IMR-90 (cell line): ENCODE measurements around the gene OSCAR. TPM values are rescaled to one million over a fixed set of nuclear protein-coding genes. Genes with fewer than 3 reads are reported as not detected.

Experiments
- ATAC-seq: fragments of 200-7000 bp; cut with Tn5 transposase; 2 replicates; pipeline ENCODE4 v1.9.1; 2020; ENCODE audit warnings: low read depth, mild to moderate bottlenecking, moderate library complexity
- BruUV-seq: library from RNA; stranded (reverse); fragments of 400-500 nt; replicated peaks from 2 replicates; lab custom pipeline; 2021; lab: Mats Ljungman, UMichigan
- CTCF ChIA-PET: fragments of 300-600 bp; formaldehyde crosslinking; extraction: SDS; loops from one replicate; lab custom pipeline; 2021; ENCODE audit warnings: antibody characterized with exemption; lab: Yijun Ruan, JAX
- POLR2A ChIA-PET: fragments of 300-600 bp; sonication (Branson Sonifier 250); formaldehyde crosslinking; loops from one replicate; lab custom pipeline; 2022; ENCODE audit warnings: antibody characterized with exemption; ENCODE audit not compliant: unreplicated experiment; lab: Charles Lee
- DNase-seq: peaks from one replicate; pipeline ENCODE4 v3.0.0; 2013
- H2AFZ ChIP-seq: replicated peaks from 2 replicates; pipeline ENCODE3; 2013; ENCODE audit warnings: low read length, mild to moderate bottlenecking; ENCODE audit not compliant: poor library complexity
- H2AK5ac ChIP-seq: 2 replicates; pipeline ENCODE4 v1.6.1; 2013; ENCODE audit warnings: low read depth, low read length, inconsistent platforms
- H2AK9ac ChIP-seq: replicated peaks from 2 replicates; pipeline ENCODE3; 2013; ENCODE audit warnings: mild to moderate bottlenecking, low read depth, low read length, moderate library complexity; ENCODE audit not compliant: poor library complexity
- H2BK120ac ChIP-seq: 2 replicates; pipeline ENCODE4 v1.6.1; 2013; ENCODE audit warnings: low read depth, low read length, inconsistent platforms
- H2BK15ac ChIP-seq: 3 replicates; pipeline ENCODE4 v1.6.1; 2013; ENCODE audit warnings: low read depth, low read length, inconsistent platforms
- H2BK20ac ChIP-seq: 2 replicates; pipeline ENCODE4 v1.6.1; 2013; ENCODE audit warnings: low read depth, mild to moderate bottlenecking, inconsistent platforms, low read length, moderate library complexity
- H2BK5ac ChIP-seq: 2 replicates; pipeline ENCODE4 v1.6.1; 2013; ENCODE audit warnings: mild to moderate bottlenecking, low read depth, low read length, inconsistent platforms; ENCODE audit not compliant: poor library complexity, severe bottlenecking
- H3K14ac ChIP-seq: replicated peaks from 2 replicates; pipeline ENCODE4 v1.6.1; 2013; ENCODE audit warnings: low read depth, low read length, inconsistent platforms
- H3K18ac ChIP-seq: 2 replicates; pipeline ENCODE4 v1.6.1; 2013; ENCODE audit warnings: low read depth, low read length, control low read depth
- H3K23ac ChIP-seq: 2 replicates; pipeline ENCODE4 v1.6.1; 2013; ENCODE audit warnings: low read depth, low read length, inconsistent platforms
- H3K27ac ChIP-seq: 2 replicates; pipeline ENCODE4 v1.5.1; 2013; ENCODE audit warnings: mild to moderate bottlenecking, control low read depth, low read length; ENCODE audit not compliant: insufficient read depth
- H3K27me3 ChIP-seq: 2 replicates; pipeline ENCODE4 v1.6.1; 2013; ENCODE audit warnings: low read length; ENCODE audit not compliant: control insufficient read depth, insufficient read depth
- H3K36me3 ChIP-seq: 2 replicates; pipeline ENCODE4 v1.6.1; 2013; ENCODE audit warnings: low read length, mixed read lengths; ENCODE audit not compliant: control insufficient read depth, insufficient read depth
- H3K4ac ChIP-seq: 2 replicates; pipeline ENCODE4 v1.6.1; 2013; ENCODE audit warnings: low read depth, low read length, inconsistent platforms
- H3K4me1 ChIP-seq: 2 replicates; pipeline ENCODE4 v1.6.1; 2013; ENCODE audit warnings: low read length, mixed read lengths; ENCODE audit not compliant: control insufficient read depth, insufficient read depth
- H3K4me2 ChIP-seq: 2 replicates; pipeline ENCODE4 v1.6.1; 2013; ENCODE audit warnings: low read depth, mild to moderate bottlenecking, control low read depth, low read length, moderate library complexity
- H3K4me3 ChIP-seq: 2 replicates; pipeline ENCODE4 v1.5.1; 2013; ENCODE audit warnings: low read depth, mild to moderate bottlenecking, control low read depth, low read length, moderate library complexity; ENCODE audit not compliant: insufficient read depth
- H3K56ac ChIP-seq: 2 replicates; pipeline ENCODE4 v1.6.1; 2013; ENCODE audit warnings: low read length, inconsistent platforms; ENCODE audit not compliant: insufficient read depth; ENCODE audit errors: extremely low read depth
- H3K79me1 ChIP-seq, 2 experiments: 2 replicates each; pipeline ENCODE4 v1.6.1; 2013; ENCODE audit warnings: low read length in 2 of 2, inconsistent platforms in 1 of 2, low read depth in 1 of 2
- H3K9ac ChIP-seq: 2 replicates; pipeline ENCODE4 v1.6.1; 2013; ENCODE audit warnings: low read depth, low read length, control low read depth
- H3K9me1 ChIP-seq: 2 replicates; pipeline ENCODE4 v1.6.1; 2013; ENCODE audit warnings: low read length, inconsistent platforms; ENCODE audit not compliant: insufficient read depth
- H3K9me3 ChIP-seq: 2 replicates; pipeline ENCODE4 v1.6.1; 2013; ENCODE audit warnings: low read length; ENCODE audit not compliant: control insufficient read depth, insufficient read depth
- H4K20me1 ChIP-seq: 2 replicates; pipeline ENCODE4 v1.6.1; 2013; ENCODE audit warnings: low read length, inconsistent platforms; ENCODE audit not compliant: insufficient read depth
- H4K5ac ChIP-seq: 2 replicates; pipeline ENCODE4 v1.6.1; 2013; ENCODE audit warnings: mild to moderate bottlenecking, low read depth, low read length, control low read depth
- H4K8ac ChIP-seq, 2 experiments: 2 replicates each; pipeline ENCODE4 v1.6.1; 2013; ENCODE audit warnings: low read depth in 2 of 2, low read length in 2 of 2, control low read depth in 1 of 2, inconsistent platforms in 1 of 2
- H4K91ac ChIP-seq: 2 replicates; pipeline ENCODE4 v1.6.1; 2013; ENCODE audit warnings: low read depth, low read length, inconsistent platforms; ENCODE audit not compliant: insufficient read depth
- CHD1 ChIP-seq: IDR thresholded peaks from 2 replicates; pipeline ENCODE4 v1.6.1; 2012; ENCODE audit warnings: low read depth, low read length, improper control_type of control experiment
- FOS ChIP-seq: fragments of 150-350 bp; IDR thresholded peaks from 2 replicates; pipeline ENCODE4 v1.6.1; 2016; ENCODE audit warnings: low read depth, low read length
- MAFK ChIP-seq: IDR thresholded peaks from 2 replicates; pipeline ENCODE4 v1.6.1; 2012; ENCODE audit warnings: low read depth, low read length, improper control_type of control experiment
- MXI1 ChIP-seq: IDR thresholded peaks from 2 replicates; pipeline ENCODE4 v1.6.1; 2012; ENCODE audit warnings: low read depth, mild to moderate bottlenecking, low read length, moderate library complexity, borderline replicate concordance
- NFE2L2 ChIP-seq: fragments of 150-350 bp; IDR thresholded peaks from 2 replicates; pipeline ENCODE4 v1.6.1; 2016; ENCODE audit warnings: low read depth, mild to moderate bottlenecking, low read length
- POLR2A ChIP-seq: IDR thresholded peaks from 2 replicates; pipeline ENCODE4 v1.6.1; 2012; ENCODE audit warnings: mild to moderate bottlenecking, low read depth, low read length
- RAD21 ChIP-seq: IDR thresholded peaks from 2 replicates; pipeline ENCODE4 v1.6.1; 2012; ENCODE audit warnings: low read length, improper control_type of control experiment
- SMC3 ChIP-seq: fragments of 150-350 bp; IDR thresholded peaks from 2 replicates; pipeline ENCODE4 v1.6.1; 2016; ENCODE audit warnings: low read depth, mild to moderate bottlenecking, antibody characterized with exemption, low read length, moderate library complexity
- WGBS, 2 experiments: methylation state at CpG; one replicate each; pipeline versions ENCODE4 v1.1.5 to v1.1.7; 2013; ENCODE audit warnings: missing lambda C conversion rate in 2 of 2; ENCODE audit not compliant: insufficient read length in 1 of 2; ENCODE audit errors: extremely low coverage in 2 of 2; 5-methylcytosine and 5-hydroxymethylcytosine counted together
- dilution Hi-C: fragments of 300-500 bp; cut with HindIII; formaldehyde crosslinking; loops from one replicate; pipeline ENCODE4 v1.14.3; 2018; ENCODE audit warnings: low sequenced_read_pairs; ENCODE audit not compliant: unreplicated experiment
- in situ Hi-C: fragments of 300-500 bp; cut with MboI; formaldehyde crosslinking; loops from 3 replicates; pipeline ENCODE4 v1.14.3; 2019; ENCODE audit warnings: low sequenced_read_pairs, inconsistent platforms, mixed read lengths
- intact Hi-C: fragments of 100-400 bp; cut with micrococcal nuclease; formaldehyde crosslinking; loops from 2 replicates; pipeline ENCODE4 v1.10.0; 2022
- polyA plus RNA-seq, 3 experiments: library from polyadenylated mRNA; depleted of rRNA; stranded (reverse); fragments of >200 nt; gene quantifications; 2 replicates each; pipeline ENCODE4 v1.2.3, GENCODE V29; 2012; ENCODE audit warnings: low replicate concordance in 1 of 3
- total RNA-seq: library from RNA; depleted of rRNA; stranded (reverse); fragments of >200 nt; gene quantifications from 2 replicates; pipeline ENCODE4 v1.2.3, GENCODE V29; 2012
- TF ChIP-seq, protein P1 (sequence below): fragments of 150-350 bp; IDR thresholded peaks from 2 replicates; pipeline ENCODE4 v1.6.1; 2016; ENCODE audit warnings: low read depth, mild to moderate bottlenecking, low read length, moderate library complexity, borderline replicate concordance
- TF ChIP-seq, protein P2 (sequence below): fragments of 150-350 bp; IDR thresholded peaks from 2 replicates; pipeline ENCODE4 v1.6.1; 2017; ENCODE audit warnings: mild to moderate bottlenecking, antibody characterized with exemption, low read length, low read depth
- TF ChIP-seq, protein P3 (sequence below): conservative IDR thresholded peaks from 2 replicates; pipeline ENCODE4 v1.5.1; 2012; ENCODE audit warnings: mild to moderate bottlenecking, low read depth, low read length, improper control_type of control experiment

The OSCAR gene
- total and polyA plus RNA-seq, 2 of the 4 experiments (the other 2 are of a cell fraction): 0.15 TPM; not detected in 1

DNA sequence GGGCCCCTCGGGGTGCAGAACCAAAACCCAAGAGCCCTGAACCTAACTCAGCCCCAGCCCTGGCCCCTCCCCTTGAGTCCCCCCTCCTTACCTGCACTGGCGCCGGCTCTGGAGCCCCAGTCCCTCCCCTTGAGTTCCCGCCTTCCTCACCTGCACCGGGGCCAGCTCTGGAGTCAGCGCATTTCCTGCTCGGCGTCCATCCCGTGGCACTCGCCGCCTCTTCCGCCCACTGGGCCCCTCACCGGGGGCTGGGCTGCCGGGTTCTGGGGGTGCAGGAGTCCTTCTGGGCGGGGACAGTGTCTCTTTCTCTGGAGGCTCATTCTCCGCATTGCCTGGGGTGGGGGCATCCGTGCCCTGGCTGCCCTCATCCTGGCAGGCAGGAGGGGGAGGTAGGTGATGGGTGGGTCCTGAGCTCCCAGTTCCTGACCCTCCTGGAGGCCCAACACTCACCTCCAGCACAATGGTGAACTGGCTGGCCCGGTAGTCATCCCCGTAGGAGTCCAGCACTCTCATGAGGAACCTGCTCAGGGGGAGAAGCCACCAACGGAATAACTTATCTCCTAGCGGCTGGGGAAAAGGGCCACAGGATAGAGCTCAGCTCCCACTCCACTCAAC lies 7.4 kb upstream of the OSCAR start:
- TF ChIP-seq, protein P1, sequence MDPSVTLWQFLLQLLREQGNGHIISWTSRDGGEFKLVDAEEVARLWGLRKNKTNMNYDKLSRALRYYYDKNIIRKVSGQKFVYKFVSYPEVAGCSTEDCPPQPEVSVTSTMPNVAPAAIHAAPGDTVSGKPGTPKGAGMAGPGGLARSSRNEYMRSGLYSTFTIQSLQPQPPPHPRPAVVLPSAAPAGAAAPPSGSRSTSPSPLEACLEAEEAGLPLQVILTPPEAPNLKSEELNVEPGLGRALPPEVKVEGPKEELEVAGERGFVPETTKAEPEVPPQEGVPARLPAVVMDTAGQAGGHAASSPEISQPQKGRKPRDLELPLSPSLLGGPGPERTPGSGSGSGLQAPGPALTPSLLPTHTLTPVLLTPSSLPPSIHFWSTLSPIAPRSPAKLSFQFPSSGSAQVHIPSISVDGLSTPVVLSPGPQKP: no peak
- TF ChIP-seq POLR2A (no peak), MXI1 (no peak), MAFK (no peak), FOS (no peak), CHD1 (no peak), NFE2L2 (no peak), SMC3 (no peak), RAD21 (no peak)
- TF ChIP-seq, protein P2, sequence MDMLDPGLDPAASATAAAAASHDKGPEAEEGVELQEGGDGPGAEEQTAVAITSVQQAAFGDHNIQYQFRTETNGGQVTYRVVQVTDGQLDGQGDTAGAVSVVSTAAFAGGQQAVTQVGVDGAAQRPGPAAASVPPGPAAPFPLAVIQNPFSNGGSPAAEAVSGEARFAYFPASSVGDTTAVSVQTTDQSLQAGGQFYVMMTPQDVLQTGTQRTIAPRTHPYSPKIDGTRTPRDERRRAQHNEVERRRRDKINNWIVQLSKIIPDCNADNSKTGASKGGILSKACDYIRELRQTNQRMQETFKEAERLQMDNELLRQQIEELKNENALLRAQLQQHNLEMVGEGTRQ: no peak
- TF ChIP-seq, protein P3, sequence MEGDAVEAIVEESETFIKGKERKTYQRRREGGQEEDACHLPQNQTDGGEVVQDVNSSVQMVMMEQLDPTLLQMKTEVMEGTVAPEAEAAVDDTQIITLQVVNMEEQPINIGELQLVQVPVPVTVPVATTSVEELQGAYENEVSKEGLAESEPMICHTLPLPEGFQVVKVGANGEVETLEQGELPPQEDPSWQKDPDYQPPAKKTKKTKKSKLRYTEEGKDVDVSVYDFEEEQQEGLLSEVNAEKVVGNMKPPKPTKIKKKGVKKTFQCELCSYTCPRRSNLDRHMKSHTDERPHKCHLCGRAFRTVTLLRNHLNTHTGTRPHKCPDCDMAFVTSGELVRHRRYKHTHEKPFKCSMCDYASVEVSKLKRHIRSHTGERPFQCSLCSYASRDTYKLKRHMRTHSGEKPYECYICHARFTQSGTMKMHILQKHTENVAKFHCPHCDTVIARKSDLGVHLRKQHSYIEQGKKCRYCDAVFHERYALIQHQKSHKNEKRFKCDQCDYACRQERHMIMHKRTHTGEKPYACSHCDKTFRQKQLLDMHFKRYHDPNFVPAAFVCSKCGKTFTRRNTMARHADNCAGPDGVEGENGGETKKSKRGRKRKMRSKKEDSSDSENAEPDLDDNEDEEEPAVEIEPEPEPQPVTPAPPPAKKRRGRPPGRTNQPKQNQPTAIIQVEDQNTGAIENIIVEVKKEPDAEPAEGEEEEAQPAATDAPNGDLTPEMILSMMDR: no peak

More for the DNA sequence above, 7.4 kb upstream of the OSCAR start:
- H3K4me1 ChIP-seq: no peaks in the 10 kb centered on the region
- intact Hi-C loops (loop anchor here (10.0 kb wide), 1 partner anchor 243 kb away; the partner anchor contains the start of gene MYADM), dilution Hi-C loops (no loop called here), in situ Hi-C loops (loop anchor here (25.0 kb wide), 1 partner anchor 354 kb away; the partner anchor contains the start of genes CDC42EP5 and LENG9)
- H3K9ac ChIP-seq: no peak overlapping the region
- H2BK120ac ChIP-seq: no peak overlapping the region
- H3K9me3 ChIP-seq: no peaks in the 10 kb centered on the region
- no peak overlapping the region for H3K14ac ChIP-seq
- no peak overlapping the region for H3K4me3 ChIP-seq
- H3K9me1 ChIP-seq: no peaks in the 10 kb centered on the region
- peaks cover 4% of the 10 kb centered on the region; the same call in 1 of the 2 replicates for H4K20me1 ChIP-seq
- no peak overlapping the region for H2AK9ac ChIP-seq
- CTCF ChIA-PET: no interaction called here
- no peak for ATAC-seq
- H2AK5ac ChIP-seq: no peak overlapping the region
- BruUV-seq: no TSS peak
- no peak overlapping the region for H3K27ac ChIP-seq
- no peak overlapping the region for H2AFZ ChIP-seq
- H2BK20ac ChIP-seq: no peak overlapping the region
- no peak overlapping the region for H4K91ac ChIP-seq
- H3K4me2 ChIP-seq: no peak overlapping the region
- H3K4ac ChIP-seq: no peak overlapping the region
- peaks cover 4 to 36% of the 10 kb centered on the region in 2 experiments for H3K79me1 ChIP-seq
- H3K56ac ChIP-seq: no peak overlapping the region
- no peak overlapping the region for H3K18ac ChIP-seq
- H3K36me3 ChIP-seq: peaks cover 47% of the 10 kb centered on the region
- H4K5ac ChIP-seq: no peak overlapping the region
- POLR2A ChIA-PET: no interaction called here
- no peak overlapping the region for H2BK15ac ChIP-seq
- WGBS, 2 experiments: 77% methylated on average over 6 of the region's 21 CpGs; no CpG with 5 or more reads in 1 of the 2 experiments
- no peaks in the 10 kb centered on the region for H3K27me3 ChIP-seq
- DNase-seq: no peak
- no peak overlapping the region for H3K23ac ChIP-seq
- no peak overlapping the region for H4K8ac ChIP-seq
- no peak overlapping the region for H2BK5ac ChIP-seq
